Astrocyte of the hippocampus (primary cell): ENCODE data around the gene HFE.
"Not testable (repeated sequence)": the region's sequence is repeated elsewhere in the genome, so short reads cannot be mapped to it uniquely, and the experiment has no call there.

Source experiments
- DNase-seq: peaks from one replicate; pipeline ENCODE4 v3.0.0; 2011; ENCODE audit warnings: low read depth, low spot score

HFE gene

DNA sequence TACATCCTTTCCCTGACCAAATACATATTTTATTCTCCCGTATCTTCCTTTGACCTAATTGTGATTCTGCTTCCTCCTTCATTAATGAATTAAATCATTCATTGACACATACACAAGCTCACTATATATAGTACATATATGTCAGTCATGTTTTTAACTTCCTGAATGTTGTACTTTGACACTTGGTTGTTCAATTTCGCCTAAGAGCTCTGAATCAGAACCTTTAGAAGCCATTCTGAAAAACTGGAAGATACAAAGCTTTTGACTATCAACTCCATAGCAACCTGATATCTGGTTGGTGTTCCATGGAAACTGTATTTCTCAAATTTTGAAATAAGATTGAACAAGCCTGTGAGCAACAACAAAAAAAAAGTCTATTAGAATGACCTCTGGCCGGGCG is 27.3 kb upstream of the HFE start:
- DNase-seq: no peak

DNA sequence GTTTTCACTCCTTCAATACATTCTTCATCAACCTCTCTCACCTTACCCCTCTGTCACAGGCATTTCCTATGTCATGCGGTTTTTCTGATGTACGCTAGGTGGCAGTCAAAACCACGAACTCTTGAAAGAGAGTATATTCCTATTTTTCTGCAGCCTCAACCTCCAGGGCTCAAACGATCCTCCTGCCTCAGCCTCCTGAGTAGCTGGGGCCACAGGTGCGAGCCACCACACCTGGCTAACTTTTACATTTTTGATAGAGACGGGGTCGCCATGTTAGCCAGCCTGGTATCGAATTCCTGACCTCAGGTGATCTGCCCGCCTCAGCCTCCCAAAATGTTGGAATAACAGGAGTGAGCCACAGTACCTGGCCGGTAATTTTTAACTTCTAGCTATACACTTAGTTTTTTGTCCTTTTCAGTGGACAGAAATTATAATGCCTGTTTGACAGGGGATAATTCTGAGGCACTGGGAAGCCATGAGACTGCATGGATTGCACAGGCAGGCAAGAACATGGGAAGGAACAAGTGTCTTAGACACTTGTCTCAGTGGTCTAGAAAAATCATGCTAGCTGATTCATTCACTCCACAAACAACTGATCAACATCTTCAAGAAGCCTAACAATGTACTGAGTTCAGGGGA is 22.5 kb upstream of the HFE start:
- peak; percentile 67 for DNase-seq

DNA sequence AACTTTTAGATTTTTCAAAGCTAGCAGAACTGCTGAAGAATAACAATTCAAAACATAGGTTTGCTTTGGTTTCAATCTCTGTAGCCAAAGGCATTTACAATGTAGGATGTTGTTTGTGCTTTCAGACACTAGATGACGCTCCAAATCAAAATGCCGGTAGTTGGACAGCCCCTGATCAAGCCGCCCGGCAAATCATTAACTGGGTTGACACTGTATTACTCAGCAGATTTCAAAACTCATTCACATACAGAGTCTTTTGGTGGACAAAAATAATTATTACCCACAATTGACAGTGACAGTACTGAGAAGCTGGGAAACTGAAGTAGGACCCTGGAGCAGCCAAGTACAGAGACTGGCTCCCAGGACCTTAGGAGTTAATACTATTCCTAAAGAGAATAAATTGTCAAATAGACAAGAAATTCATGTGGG is 21.3 kb upstream of the HFE start:
- peak; percentile 87 for DNase-seq

DNA sequence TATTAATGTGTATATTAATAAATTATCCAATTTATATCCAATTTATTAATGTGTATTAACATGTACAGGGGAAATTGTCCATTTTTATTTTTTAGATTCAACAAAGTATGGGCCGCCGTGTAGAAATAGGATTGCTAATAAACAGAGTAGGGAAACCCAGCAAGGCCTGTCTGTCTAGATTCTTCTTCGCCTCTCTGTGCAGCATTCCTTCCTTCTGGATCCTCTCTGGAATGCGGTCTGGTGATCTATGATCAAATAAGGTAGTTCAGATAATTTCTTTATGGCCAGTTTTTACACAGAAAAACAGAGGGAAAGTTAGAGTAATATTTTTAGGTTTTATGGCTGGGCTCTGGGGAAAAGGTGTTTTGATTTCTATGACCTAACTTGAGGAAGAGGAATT is 19.9 kb upstream of the HFE start:
- DNase-seq: no peak

DNA sequence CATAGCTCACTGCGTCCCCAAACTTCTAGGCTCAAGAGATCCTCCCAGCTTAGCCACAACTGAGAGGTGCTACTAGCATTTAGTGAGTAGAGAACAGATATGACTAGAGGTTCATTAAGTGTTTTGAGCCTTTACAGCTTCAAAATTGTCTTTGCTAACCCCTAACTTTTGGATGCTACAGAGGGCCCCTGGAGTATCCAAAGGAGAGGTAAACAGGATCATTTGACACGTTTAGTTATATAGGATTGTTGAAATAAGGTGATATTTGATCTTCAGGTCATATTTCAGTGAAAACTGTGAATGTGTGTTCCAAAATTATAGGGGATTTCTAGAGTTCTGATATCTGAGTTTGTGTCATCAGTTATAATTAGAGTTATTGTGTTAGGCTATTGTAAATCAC is 19.2 kb upstream of the HFE start:
- no peak for DNase-seq

DNA sequence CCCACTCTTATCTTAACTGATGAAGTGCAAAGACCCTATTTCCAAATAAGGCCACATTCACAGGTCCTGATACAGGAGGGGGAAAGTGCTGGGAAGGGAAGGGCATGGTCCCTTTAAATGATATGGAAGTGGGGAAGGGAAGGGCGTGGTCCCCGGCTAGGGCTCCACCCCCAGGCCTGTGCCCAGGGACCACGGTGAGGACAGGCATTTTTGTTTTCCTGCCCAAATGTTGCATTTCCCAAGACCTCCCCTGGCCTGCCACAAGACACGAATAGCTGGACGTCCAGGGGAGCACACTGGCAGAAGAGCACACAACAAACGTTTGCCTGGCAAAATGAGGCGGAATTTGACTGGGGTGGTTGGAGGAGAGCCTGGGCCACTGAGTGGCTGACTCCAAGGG is 16.1 kb upstream of the HFE start:
- DNase-seq: no peak

DNA sequence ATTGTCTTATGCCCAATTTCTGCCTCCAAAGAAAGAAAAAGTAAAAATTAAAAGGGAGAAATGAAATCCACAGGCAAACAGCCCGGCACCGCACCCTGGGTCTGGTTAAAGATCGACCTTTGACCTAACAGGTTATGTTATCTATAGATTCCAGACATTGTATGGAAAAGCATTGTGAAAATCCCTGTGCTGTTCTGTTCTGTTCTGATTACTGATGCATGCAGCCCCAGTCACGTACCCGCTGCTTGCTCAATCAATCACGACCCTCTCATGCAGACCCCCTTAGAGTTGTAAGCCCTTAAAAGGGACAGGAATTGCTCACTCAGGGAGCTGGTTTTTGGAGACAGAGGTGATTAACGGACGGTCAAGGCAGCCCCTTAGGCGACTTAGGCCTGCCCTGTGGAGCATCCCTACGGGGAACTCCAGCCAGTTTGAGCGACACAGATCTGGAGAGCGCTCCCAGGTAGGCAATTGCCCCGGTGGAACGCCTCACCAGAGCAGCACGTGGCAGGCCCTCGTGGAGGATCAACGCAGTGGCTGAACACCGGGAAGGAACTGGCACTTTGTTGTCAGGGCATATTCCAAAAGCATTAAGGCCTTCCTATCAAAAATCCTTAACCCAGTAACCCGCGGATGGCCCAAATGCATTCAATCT is 12.0 kb upstream of the HFE start:
- no peak for DNase-seq

DNA sequence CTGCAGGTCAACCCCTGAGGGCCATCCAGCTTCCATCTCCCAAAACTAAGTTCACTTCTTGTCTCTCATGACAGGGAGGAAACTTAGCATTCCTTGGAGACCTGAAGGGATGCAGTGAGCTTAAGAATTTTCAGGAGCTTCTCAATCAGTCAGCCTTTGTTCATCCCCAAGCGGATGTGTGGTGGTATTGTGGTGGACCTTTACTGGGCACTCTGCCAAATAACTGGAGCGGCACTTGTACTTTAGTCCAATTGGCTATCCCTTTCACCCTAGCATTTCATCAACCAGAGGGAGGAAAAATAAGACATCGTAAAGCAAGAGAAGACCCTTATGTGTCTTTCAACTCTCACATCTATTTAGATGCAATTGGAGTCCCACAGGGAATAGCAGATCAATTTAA is 9.2 kb upstream of the HFE start:
- peak; percentile 50 for DNase-seq

DNA sequence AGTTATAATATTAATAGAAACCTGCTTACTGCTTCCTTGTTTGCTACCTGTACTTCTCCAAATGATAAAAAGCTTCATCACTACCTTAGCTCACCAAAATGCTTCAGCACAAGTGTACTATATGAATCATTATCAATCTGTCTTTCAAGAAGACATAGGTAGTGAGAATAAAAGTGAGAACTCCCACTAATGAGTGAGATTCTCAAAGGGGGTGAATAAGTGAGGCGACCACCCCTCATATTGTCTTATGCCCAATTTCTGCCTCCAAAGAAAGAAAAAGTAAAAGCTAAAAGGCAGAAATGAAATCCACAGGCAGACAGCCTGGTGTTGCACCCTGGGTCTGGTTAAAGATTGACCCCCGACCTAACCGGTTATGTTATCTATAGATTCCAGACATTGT is 6.1 kb upstream of the HFE start:
- not testable (repeated sequence) for DNase-seq

DNA sequence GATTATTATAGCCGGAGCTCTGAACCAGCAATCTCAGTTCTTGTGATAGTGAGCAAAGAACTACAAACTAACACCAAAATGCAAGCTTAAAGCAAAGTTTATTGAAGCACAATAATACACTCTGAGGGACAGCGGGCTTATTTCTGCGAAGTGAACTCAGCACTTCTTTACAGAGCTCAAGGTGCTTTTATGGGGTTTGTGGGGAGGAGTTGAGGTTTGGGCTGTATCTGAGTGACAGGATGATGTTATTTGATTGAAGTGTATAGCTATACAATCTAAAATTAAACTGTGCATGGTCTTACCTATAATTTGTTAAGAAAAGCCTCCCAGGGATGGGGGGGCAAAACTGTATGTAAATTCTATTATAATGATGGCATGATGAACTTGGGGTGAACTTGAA is 1.0 kb upstream of the HFE start:
- no peak for DNase-seq

DNA sequence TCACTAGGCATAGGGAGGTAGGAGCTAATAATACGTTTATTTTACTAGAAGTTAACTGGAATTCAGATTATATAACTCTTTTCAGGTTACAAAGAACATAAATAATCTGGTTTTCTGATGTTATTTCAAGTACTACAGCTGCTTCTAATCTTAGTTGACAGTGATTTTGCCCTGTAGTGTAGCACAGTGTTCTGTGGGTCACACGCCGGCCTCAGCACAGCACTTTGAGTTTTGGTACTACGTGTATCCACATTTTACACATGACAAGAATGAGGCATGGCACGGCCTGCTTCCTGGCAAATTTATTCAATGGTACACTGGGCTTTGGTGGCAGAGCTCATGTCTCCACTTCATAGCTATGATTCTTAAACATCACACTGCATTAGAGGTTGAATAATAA is 1.1 kb downstream of the HFE start:
- DNase-seq: peak; percentile 9

DNA sequence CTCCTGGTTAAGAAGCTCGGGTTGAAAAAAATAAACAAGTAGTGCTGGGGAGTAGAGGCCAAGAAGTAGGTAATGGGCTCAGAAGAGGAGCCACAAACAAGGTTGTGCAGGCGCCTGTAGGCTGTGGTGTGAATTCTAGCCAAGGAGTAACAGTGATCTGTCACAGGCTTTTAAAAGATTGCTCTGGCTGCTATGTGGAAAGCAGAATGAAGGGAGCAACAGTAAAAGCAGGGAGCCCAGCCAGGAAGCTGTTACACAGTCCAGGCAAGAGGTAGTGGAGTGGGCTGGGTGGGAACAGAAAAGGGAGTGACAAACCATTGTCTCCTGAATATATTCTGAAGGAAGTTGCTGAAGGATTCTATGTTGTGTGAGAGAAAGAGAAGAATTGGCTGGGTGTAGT is 2.0 kb downstream of the HFE start:
- no peak for DNase-seq

DNA sequence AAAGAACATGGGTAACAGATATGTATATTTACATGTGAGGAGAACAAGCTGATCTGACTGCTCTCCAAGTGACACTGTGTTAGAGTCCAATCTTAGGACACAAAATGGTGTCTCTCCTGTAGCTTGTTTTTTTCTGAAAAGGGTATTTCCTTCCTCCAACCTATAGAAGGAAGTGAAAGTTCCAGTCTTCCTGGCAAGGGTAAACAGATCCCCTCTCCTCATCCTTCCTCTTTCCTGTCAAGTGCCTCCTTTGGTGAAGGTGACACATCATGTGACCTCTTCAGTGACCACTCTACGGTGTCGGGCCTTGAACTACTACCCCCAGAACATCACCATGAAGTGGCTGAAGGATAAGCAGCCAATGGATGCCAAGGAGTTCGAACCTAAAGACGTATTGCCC is 5.2 kb downstream of the HFE start:
- DNase-seq: no peak

DNA sequence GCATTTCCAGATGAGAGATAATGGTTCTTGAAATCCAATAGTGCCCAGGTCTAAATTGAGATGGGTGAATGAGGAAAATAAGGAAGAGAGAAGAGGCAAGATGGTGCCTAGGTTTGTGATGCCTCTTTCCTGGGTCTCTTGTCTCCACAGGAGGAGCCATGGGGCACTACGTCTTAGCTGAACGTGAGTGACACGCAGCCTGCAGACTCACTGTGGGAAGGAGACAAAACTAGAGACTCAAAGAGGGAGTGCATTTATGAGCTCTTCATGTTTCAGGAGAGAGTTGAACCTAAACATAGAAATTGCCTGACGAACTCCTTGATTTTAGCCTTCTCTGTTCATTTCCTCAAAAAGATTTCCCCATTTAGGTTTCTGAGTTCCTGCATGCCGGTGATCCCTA is 6.8 kb downstream of the HFE start:
- no peak for DNase-seq

DNA sequence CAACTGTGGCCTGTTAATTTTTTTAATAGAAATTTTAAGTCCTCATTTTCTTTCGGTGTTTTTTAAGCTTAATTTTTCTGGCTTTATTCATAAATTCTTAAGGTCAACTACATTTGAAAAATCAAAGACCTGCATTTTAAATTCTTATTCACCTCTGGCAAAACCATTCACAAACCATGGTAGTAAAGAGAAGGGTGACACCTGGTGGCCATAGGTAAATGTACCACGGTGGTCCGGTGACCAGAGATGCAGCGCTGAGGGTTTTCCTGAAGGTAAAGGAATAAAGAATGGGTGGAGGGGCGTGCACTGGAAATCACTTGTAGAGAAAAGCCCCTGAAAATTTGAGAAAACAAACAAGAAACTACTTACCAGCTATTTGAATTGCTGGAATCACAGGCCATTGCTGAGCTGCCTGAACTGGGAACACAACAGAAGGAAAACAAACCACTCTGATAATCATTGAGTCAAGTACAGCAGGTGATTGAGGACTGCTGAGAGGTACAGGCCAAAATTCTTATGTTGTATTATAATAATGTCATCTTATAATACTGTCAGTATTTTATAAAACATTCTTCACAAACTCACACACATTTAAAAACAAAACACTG is 10.1 kb downstream of the HFE start:
- peak; percentile 83 for DNase-seq

DNA sequence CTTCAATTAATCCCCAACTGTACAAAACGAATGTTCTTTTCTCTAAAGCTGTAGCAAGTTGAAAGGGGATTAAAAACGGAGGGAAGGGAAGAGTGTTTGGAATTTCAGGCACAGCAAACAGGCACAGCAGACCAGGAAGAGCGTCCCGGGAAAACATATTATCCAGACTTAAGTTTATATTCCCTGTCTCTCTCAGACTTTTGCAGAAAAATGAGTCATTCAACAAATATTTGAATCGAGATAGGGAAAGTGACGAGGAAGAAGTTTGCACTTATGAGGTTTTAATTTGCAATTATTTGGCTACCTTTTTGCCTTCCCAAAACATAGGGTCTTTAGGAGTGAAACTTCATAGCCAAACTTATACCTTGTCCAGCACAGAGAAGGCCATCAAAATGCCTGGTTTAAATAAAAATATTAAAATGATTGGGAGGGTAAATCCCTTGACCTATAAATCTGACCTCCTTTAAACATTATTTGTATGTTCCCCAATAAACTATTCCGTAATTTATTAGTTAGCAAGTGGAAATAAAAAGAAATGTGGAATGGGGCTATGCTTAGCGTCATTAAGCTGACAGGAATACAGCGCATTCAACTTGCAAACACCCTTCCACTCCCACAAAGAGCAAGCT is 16.0 kb downstream of the HFE start:
- DNase-seq: peak; percentile 62

DNA sequence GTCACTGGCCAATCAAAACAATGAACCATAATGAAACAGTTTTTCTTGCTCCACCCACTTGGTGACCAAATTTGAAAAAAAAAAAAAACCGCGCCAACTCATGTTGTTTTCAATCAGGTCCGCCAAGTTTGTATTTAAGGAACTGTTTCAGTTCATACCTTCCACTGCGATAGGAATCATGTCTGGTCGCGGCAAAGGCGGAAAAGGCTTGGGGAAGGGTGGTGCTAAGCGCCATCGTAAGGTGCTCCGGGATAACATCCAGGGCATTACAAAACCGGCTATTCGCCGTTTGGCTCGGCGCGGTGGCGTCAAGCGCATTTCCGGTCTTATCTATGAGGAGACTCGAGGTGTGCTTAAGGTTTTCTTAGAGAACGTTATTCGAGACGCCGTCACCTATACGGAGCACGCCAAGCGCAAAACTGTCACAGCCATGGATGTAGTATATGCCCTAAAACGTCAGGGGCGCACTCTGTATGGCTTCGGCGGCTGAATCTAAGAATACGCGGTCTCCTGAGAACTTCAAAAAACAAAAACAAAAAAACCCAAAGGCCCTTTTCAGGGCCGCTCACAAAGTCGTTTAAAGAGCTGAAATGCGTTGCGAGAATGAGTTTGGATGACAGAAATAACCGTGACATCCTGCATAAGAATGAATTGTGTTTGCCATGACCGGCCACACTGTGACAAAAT is 16.7 kb downstream of the HFE start:
- DNase-seq: peak; percentile 93

DNA sequence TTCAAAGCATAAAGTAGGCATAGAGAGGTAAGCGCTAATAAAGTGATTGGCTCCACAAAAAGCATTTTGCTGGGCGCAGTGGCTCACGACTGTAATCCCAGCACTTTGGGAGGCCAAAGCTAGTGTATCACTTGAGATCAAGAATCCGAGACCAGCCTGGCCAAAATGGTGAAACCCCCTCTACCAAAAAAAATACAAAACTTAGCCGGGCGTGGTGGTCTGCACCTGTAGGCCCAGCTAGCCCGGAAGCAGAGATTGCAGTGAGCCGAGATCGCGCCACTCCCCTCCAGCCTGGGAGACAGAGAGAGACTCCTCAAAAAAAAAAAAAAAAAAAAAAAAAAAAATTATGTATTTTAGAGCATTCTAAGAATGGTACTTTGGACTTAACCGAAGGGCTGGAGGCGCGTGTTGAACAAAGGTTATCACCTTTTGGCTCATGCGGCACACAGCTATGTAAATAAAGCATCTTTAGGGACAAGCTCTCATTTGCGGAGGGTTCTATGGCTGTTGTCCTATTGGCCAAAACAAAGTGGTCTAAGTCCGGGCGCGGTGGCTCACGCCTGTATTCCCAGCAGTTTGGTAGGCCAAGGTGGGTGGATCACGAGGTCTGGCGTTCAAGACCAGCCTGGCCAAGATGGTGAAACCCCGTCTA is 17.4 kb downstream of the HFE start:
- no peak for DNase-seq

DNA sequence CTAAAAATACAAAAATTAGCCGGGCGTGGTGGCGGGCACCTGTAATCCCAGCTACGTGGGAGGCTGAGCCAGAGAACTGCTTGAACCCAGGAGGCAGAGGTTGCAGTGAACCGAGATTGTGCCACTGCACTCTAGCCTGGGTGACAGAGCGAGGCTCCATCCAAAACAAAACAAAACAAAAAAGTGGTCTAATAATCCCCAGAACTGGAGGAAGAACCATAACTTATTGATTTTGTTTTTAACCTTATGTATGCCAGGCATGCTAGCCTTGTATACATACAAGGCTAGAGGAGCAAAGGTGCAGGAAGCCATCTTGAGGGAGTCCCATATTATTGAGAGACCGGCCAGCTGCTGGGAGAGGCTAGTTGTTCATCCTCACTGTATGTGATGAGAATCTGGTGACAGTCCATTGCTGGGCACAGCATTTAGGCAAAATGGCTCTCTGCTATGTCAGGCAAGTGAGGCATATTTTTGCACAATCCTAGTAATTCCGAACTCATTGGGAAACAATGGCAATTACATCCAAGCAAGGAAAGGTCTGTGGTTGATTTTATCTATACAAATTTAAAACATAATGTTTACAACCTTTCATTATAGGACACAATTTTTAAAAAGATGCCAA is 18.0 kb downstream of the HFE start:
- DNase-seq: no peak

DNA sequence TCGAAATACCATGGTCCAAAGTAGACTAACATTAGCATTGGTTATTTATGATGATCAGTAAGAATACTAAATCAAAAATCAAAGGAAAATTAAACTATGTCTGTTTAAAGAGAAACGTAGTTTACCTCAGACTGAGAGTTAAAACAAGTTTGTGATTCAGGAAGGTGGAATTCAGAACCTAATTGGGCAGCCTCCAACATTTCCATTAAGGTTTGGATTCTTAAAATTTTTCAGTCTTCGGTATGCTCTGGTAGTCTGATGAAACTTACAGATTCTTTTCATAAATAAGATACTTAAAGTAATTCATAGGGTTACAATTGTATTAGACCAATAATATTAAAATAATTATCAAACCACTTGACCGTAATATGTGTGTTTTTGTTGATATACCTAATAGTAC is 18.6 kb downstream of the HFE start:
- DNase-seq: no peak

DNA sequence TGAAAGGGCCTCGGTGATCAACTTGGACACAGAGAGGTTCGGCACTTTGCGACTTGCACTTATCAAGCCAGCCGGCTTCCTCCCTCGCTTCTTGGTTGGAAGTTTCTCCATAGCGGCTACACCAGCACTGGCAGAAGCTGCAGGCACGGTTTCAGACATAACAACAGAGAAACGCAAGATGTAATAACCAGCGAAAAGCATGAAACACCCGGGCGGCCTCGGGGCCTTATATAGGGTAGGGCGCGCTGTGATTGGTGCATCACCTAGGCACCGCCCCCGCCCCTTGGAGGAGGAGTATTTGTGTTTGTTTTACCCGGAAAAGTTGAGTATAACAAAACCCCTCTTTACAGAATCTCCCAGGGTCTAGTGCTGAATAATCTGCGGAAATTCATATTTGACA is 20.7 kb downstream of the HFE start:
- no peak for DNase-seq
